ENCODE data around the gene KBTBD12.
"Not testable (repeated sequence)": the region's sequence is repeated elsewhere in the genome, so short reads cannot be mapped to it uniquely, and the experiment has no call there.

KBTBD12 gene

GRCh38 chr3:127899766-127900165, 15.3 kb upstream of the KBTBD12 start:
- TF ChIP-seq MYC (IDR thresholded peaks at IDR 0.05; ENCODE audit: low read depth, low read length) (no peak), POLR2A (IDR thresholded peaks at IDR 0.05; ENCODE audit: extremely low read depth, insufficient read length) (no peak), CTCF (IDR thresholded peaks at IDR 0.05; ENCODE audit: low read depth, low read length) (no peak)
- H3K4me3 ChIP-seq (ENCODE audit: low read depth, low read length) = no peak overlapping the region
- no peak for DNase-seq (ENCODE audit: low read depth)

GRCh38 chr3:127900536-127900935, 14.5 kb upstream of the KBTBD12 start:
- no peak for DNase-seq (ENCODE audit: low read depth)
- H3K4me3 ChIP-seq (ENCODE audit: low read depth, low read length) = no peak overlapping the region
- TF ChIP-seq POLR2A (IDR thresholded peaks at IDR 0.05; ENCODE audit: extremely low read depth, insufficient read length) (no peak), CTCF (IDR thresholded peaks at IDR 0.05; ENCODE audit: low read depth, low read length) (no peak), MAX (IDR thresholded peaks at IDR 0.05; ENCODE audit: low read depth, low read length) (no peak), MYC (IDR thresholded peaks at IDR 0.05; ENCODE audit: low read depth, low read length) (no peak)

- no peak overlapping the region for H3K4me3 ChIP-seq (ENCODE audit: low read depth, low read length)
- TF ChIP-seq CTCF (IDR thresholded peaks at IDR 0.05; ENCODE audit: low read depth, low read length) = no peak
- no peak for TF ChIP-seq POLR2A (IDR thresholded peaks at IDR 0.05; ENCODE audit: extremely low read depth, insufficient read length)
- no peak for TF ChIP-seq MYC (IDR thresholded peaks at IDR 0.05; ENCODE audit: low read depth, low read length)
- TF ChIP-seq MAX (IDR thresholded peaks at IDR 0.05; ENCODE audit: low read depth, low read length) = no peak
- DNase-seq (ENCODE audit: low read depth) = no peak
Measured at GRCh38 chr3:127902486-127902885, 12.5 kb upstream of the KBTBD12 start.

GRCh38 chr3:127903611-127904375, 11.2 kb upstream of the KBTBD12 start:
- no peak for TF ChIP-seq POLR2A (IDR thresholded peaks at IDR 0.05; ENCODE audit: extremely low read depth, insufficient read length)
- TF ChIP-seq CTCF (IDR thresholded peaks at IDR 0.05; ENCODE audit: low read depth, low read length) = no peak
- no peak for TF ChIP-seq MAX (IDR thresholded peaks at IDR 0.05; ENCODE audit: low read depth, low read length)
- no peak for TF ChIP-seq MYC (IDR thresholded peaks at IDR 0.05; ENCODE audit: low read depth, low read length)
- no peak overlapping the region for H3K4me3 ChIP-seq (ENCODE audit: low read depth, low read length)
- DNase-seq (ENCODE audit: low read depth) = no peak

GRCh38 chr3:127905556-127905955, 9.5 kb upstream of the KBTBD12 start:
- DNase-seq (ENCODE audit: low read depth) = no peak
- H3K4me3 ChIP-seq (ENCODE audit: low read depth, low read length) = no peak overlapping the region
- TF ChIP-seq MYC (IDR thresholded peaks at IDR 0.05; ENCODE audit: low read depth, low read length) = no peak
- TF ChIP-seq MAX (IDR thresholded peaks at IDR 0.05; ENCODE audit: low read depth, low read length) = no peak
- no peak for TF ChIP-seq POLR2A (IDR thresholded peaks at IDR 0.05; ENCODE audit: extremely low read depth, insufficient read length)
- no peak for TF ChIP-seq CTCF (IDR thresholded peaks at IDR 0.05; ENCODE audit: low read depth, low read length)

GRCh38 chr3:127906653-127907052, 8.4 kb upstream of the KBTBD12 start:
- DNase-seq (ENCODE audit: low read depth); H3K4me3 ChIP-seq (ENCODE audit: low read depth, low read length): not testable (repeated sequence)

Measured in NB4 (cell line).